Trophoblast cell (in vitro differentiated cells and primary cell): ENCODE measurements around the gene SS18L1.
A peak's percentile ranks its signal among the peaks of the same experiment; 100 is the strongest.

ENCODE experiments used
- DNase-seq, 2 donors: peaks; one replicate each; pipeline ENCODE4 v3.0.0-alpha.2; 2016
- H2AFZ ChIP-seq: 2 replicates; pipeline ENCODE4 v1.6.1; 2013; ENCODE audit warnings: low read length, moderate library complexity, mild to moderate bottlenecking; ENCODE audit not compliant: insufficient read depth, poor library complexity
- H2AK5ac ChIP-seq: 2 replicates; pipeline ENCODE4 v1.6.1; 2013; ENCODE audit warnings: mild to moderate bottlenecking, low read length
- H2BK120ac ChIP-seq: 2 replicates; pipeline ENCODE4 v1.6.1; 2013; ENCODE audit warnings: low read length, mild to moderate bottlenecking, moderate library complexity; ENCODE audit not compliant: insufficient read depth, poor library complexity
- H2BK12ac ChIP-seq: 2 replicates; pipeline ENCODE4 v1.6.1; 2013; ENCODE audit warnings: mild to moderate bottlenecking, low read length, moderate library complexity
- H2BK5ac ChIP-seq: 2 replicates; pipeline ENCODE4 v1.6.1; 2013; ENCODE audit warnings: low read length, low read depth, moderate library complexity, mild to moderate bottlenecking; ENCODE audit not compliant: poor library complexity
- H3K14ac ChIP-seq: 2 replicates; pipeline ENCODE4 v1.6.1; 2013; ENCODE audit warnings: mild to moderate bottlenecking, low read length
- H3K18ac ChIP-seq: 2 replicates; pipeline ENCODE4 v1.6.1; 2013; ENCODE audit warnings: mild to moderate bottlenecking, low read length
- H3K23ac ChIP-seq: 2 replicates; pipeline ENCODE4 v1.6.1; 2013; ENCODE audit warnings: low read length
- H3K27ac ChIP-seq: 2 replicates; pipeline ENCODE4 v1.5.1; 2013; ENCODE audit warnings: low read depth, mild to moderate bottlenecking, inconsistent platforms, low read length, moderate library complexity
- H3K27me3 ChIP-seq: 2 replicates; pipeline ENCODE4 v1.6.1; 2013; ENCODE audit warnings: inconsistent platforms, mild to moderate bottlenecking, low read length, moderate library complexity; ENCODE audit not compliant: insufficient read depth
- H3K36me3 ChIP-seq, 2 experiments: 1 replicate in 1 of 2; 2 replicates in 1 of 2; pipeline ENCODE4 v1.6.1; 2013; ENCODE audit warnings: low read length in 2 of 2, mild to moderate bottlenecking in 2 of 2, moderate library complexity in 1 of 2; ENCODE audit not compliant: insufficient read depth in 2 of 2, control insufficient read depth in 1 of 2
- H3K4ac ChIP-seq: 2 replicates; pipeline ENCODE4 v1.6.1; 2013; ENCODE audit warnings: low read depth, mild to moderate bottlenecking, low read length, moderate library complexity
- H3K4me1 ChIP-seq, 2 experiments: 1 replicate in 1 of 2; 2 replicates in 1 of 2; pipeline ENCODE4 v1.6.1; 2013; ENCODE audit warnings: low read length in 2 of 2, mild to moderate bottlenecking in 2 of 2, moderate library complexity in 1 of 2; ENCODE audit not compliant: insufficient read depth in 2 of 2, control insufficient read depth in 1 of 2
- H3K4me2 ChIP-seq: 2 replicates; pipeline ENCODE4 v1.6.1; 2013; ENCODE audit warnings: inconsistent platforms, mild to moderate bottlenecking, low read length, moderate library complexity
- H3K4me3 ChIP-seq: 2 replicates; pipeline ENCODE4 v1.5.1; 2013; ENCODE audit warnings: mild to moderate bottlenecking, low read depth, low read length, inconsistent platforms
- H3K79me1 ChIP-seq: one replicate; pipeline ENCODE4 v1.6.1; 2013; ENCODE audit warnings: low read length
- H3K79me2 ChIP-seq: 2 replicates; pipeline ENCODE4 v1.6.1; 2013; ENCODE audit warnings: low read length, mild to moderate bottlenecking; ENCODE audit not compliant: control insufficient read depth, insufficient read depth, poor library complexity
- H3K9ac ChIP-seq: 2 replicates; pipeline ENCODE4 v1.6.1; 2013; ENCODE audit warnings: mild to moderate bottlenecking, low read length
- H3K9me3 ChIP-seq: 2 replicates; pipeline ENCODE4 v1.6.1; 2013; ENCODE audit warnings: low read depth, mild to moderate bottlenecking, control low read depth, inconsistent platforms, low read length; ENCODE audit not compliant: insufficient read depth
- H4K12ac ChIP-seq: 2 replicates; pipeline ENCODE4 v1.6.1; 2013; ENCODE audit warnings: low read depth, mild to moderate bottlenecking, low read length, moderate library complexity
- H4K8ac ChIP-seq: 2 replicates; pipeline ENCODE4 v1.6.1; 2013; ENCODE audit warnings: low read depth, mild to moderate bottlenecking, low read length, moderate library complexity
- H4K91ac ChIP-seq: one replicate; pipeline ENCODE4 v1.6.1; 2013; ENCODE audit warnings: low read depth, mild to moderate bottlenecking, low read length, moderate library complexity
- WGBS: extraction: QIAGEN DNeasy Blood & Tissue Kit; methylation state at CpG from one replicate; pipeline ENCODE4 v1.1.7; 2013; ENCODE audit warnings: missing lambda C conversion rate; ENCODE audit not compliant: insufficient read length, insufficient coverage; ENCODE audit errors: extremely low coverage; 5-methylcytosine and 5-hydroxymethylcytosine counted together

Gene SS18L1

DNA sequence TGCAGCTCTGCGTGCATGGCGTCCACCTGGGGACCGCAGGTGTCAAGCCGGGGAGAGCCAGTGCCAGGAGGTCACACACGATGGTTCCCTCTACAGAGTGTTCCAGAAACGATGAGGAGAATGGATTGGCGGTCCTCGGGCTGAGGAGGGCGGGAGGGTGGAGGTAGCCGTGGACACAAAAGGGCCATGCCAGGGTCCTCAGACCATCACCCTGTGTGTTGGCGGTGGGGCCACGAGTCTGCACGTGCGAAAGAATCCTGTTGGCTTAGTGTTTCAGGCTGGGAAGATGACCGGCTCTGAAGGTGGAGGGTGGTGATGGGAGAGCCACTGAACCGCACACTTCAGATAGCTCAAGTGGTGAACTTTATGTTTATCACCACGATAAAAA, 62.8 kb downstream of the SS18L1 start:
- no CpG with 5 or more reads among the region's 17 CpGs for WGBS
- Histone ChIP-seq H2BK120ac (no peak overlapping the region), H3K27ac (no peak overlapping the region), H3K14ac (no peak overlapping the region), H3K27me3 (no peaks in the 10 kb centered on the region), H3K79me1 (no peaks in the 10 kb centered on the region), H4K91ac (no peak overlapping the region), H3K18ac (no peak overlapping the region), H2AK5ac (no peak overlapping the region), H3K4ac (no peak overlapping the region), H4K12ac (no peak overlapping the region), H3K23ac (no peak overlapping the region), H2BK12ac (no peak overlapping the region), H3K4me3 (no peak overlapping the region), H4K8ac (no peak overlapping the region), H3K4me1 (no peaks in the 10 kb centered on the region), H2BK5ac (no peak overlapping the region), H3K9ac (no peak overlapping the region), H3K79me2 (no peaks in the 10 kb centered on the region), H2AFZ (no peak overlapping the region), H3K4me2 (no peak overlapping the region), H3K36me3 (peaks cover 13 to 14% of the 10 kb centered on the region in 2 experiments), H3K9me3 (peaks cover 3% of the 10 kb centered on the region)
- no peak for DNase-seq

DNA sequence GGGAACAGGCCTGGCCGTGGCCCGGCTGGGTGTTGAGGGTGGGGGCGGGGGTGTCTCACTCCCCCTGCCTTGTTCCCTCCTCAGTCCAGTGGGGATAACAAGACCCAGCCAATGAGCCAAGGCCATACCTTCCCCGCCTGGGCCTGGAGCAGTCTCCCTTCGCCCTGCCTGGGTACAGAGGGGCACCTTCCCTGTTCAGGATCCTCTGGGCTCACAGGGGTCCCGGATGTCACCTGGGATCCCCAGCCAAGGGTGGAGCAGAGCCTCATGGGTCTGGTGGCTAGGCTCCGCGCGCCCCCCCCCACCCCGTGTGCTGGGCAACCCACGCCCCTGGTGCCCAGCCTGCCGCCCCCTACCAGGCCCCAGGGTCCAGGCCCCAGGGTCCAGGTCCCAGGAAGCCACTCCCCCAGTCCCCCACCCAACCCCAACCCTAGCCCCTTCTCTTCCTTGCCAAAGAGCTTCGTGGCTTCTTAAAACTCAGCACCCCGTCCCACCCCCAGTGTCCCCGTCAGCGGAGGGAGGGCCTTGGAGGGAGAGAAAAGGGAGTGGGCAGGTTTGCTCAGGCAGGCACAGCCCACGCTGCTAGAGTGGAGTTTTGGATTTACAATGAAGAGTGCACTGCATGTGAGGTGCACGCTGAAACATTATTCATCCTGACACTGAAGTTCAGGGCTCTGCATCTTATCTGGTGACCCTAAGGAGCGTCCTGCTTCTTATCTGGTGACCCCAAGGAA, 64.7 kb downstream of the SS18L1 start:
- H3K36me3 ChIP-seq: peaks cover 0 to 2% of the 10 kb centered on the region in 2 experiments
- no peak overlapping the region for H4K8ac ChIP-seq
- H3K79me1 ChIP-seq: no peaks in the 10 kb centered on the region
- DNase-seq: no peak
- H3K27me3 ChIP-seq: no peaks in the 10 kb centered on the region
- H3K4ac ChIP-seq: no peak overlapping the region
- WGBS: no CpG with 5 or more reads among the region's 19 CpGs
- no peak overlapping the region for H2BK5ac ChIP-seq
- no peak overlapping the region for H3K27ac ChIP-seq
- H3K18ac ChIP-seq: no peak overlapping the region
- no peak overlapping the region for H4K91ac ChIP-seq
- no peak overlapping the region for H2BK120ac ChIP-seq
- H4K12ac ChIP-seq: no peak overlapping the region
- H2AK5ac ChIP-seq: no peak overlapping the region
- H3K14ac ChIP-seq: no peak overlapping the region
- H2AFZ ChIP-seq: no peak overlapping the region
- H3K23ac ChIP-seq: no peak overlapping the region
- no peak overlapping the region for H2BK12ac ChIP-seq
- H3K4me1 ChIP-seq: no peaks in the 10 kb centered on the region
- H3K9ac ChIP-seq: no peak overlapping the region
- H3K4me3 ChIP-seq: no peak overlapping the region
- H3K79me2 ChIP-seq: no peaks in the 10 kb centered on the region
- peaks cover 3% of the 10 kb centered on the region for H3K9me3 ChIP-seq
- no peak overlapping the region for H3K4me2 ChIP-seq

DNA sequence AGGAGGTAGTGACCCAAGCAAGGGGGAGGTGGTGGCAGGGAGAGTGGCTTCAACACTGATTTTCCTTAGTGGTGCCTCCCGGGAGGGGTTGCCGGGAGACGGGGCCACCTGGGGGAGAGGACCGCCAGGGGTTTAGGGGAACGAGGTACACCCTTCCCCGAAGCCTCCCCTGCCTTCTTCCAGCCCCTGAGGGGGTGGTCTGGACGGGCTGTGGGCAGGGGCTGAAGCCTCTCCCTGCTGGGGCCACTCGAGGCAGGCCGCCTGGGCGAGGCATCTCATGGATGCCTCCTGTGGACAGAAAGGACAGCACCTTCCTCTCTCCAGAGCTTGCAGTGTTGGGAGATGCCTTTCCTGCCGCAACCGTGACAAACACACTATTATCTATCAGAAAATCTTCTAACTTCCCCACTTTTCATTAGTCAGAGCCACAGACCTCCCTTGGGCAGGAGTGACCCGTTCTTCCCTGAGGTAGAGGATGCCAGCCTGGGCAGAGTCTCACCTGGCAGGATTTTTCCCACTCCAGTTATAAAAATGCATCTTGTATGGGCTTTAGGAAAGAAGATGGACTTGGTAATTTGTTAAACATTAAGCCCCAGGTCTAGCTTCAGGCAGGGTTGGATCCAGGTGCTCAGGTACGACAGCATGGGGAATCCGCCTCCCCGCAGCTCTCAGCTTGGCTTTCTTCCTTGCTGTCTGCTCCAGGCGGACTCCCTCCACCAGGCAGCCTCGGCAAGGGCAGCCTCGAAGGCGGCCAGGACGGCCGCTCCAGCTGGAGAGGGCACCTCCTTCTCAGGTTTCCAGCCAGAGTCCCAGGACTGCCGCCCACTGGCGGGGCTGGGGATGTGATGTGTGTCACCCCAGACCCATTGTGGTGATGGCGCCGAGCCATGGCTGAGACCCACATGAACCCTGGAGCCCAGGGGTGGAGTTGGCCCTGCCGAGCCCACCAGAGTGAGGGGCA, 65.5 kb downstream of the SS18L1 start:
- no peaks in the 10 kb centered on the region for H3K4me1 ChIP-seq
- no peak overlapping the region for H3K4ac ChIP-seq
- peaks cover 3% of the 10 kb centered on the region for H3K9me3 ChIP-seq
- no peak overlapping the region for H3K9ac ChIP-seq
- no peak overlapping the region for H3K4me3 ChIP-seq
- H2AFZ ChIP-seq: no peak overlapping the region
- H3K36me3 ChIP-seq: no peaks in the 10 kb centered on the region
- no peak overlapping the region for H2BK5ac ChIP-seq
- H4K91ac ChIP-seq: no peak overlapping the region
- no peaks in the 10 kb centered on the region for H3K27me3 ChIP-seq
- H3K27ac ChIP-seq: no peak overlapping the region
- H2BK12ac ChIP-seq: no peak overlapping the region
- H3K18ac ChIP-seq: no peak overlapping the region
- peak; percentile 82 to 83 for DNase-seq
- H3K79me1 ChIP-seq: no peaks in the 10 kb centered on the region
- H3K23ac ChIP-seq: no peak overlapping the region
- no peak overlapping the region for H3K14ac ChIP-seq
- no peak overlapping the region for H2BK120ac ChIP-seq
- WGBS: no CpG with 5 or more reads among the region's 27 CpGs
- H3K79me2 ChIP-seq: no peaks in the 10 kb centered on the region
- H2AK5ac ChIP-seq: no peak overlapping the region
- no peak overlapping the region for H4K8ac ChIP-seq
- H3K4me2 ChIP-seq: no peak overlapping the region
- no peak overlapping the region for H4K12ac ChIP-seq

DNA sequence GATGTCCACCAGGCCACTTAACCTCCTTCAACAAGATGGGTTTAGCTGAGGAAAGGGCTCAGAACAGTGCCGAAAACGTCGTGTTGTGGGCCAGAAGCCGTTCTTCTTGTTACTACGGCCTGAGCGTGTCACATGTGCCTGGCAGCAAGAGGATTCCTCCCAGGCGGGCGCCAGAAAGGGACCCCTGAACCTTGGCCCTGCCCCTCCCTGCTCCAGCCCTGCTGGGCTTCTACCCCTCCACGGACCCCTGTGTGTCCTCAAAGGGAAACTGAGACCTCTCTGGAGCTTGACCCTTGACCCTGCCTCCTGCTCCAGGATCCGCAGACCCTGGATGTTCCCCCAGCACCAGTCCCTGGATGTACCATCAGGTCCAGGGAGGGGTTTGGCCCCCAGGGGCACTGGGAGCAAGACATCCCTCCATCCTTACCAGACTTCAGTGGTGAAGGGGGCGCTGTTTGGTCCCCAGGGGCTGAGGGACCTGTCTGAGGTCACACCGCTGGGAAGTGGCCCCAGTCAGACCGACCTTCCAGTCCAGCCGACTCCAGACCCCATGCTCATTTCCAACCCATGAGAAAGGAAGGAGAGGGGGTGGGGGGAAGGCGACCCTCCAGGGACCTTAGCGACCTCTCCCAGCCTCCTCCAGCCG, 66.4 kb downstream of the SS18L1 start:
- Histone ChIP-seq H2BK120ac (no peak overlapping the region), H3K18ac (no peak overlapping the region), H2BK12ac (no peak overlapping the region), H3K4me3 (no peak overlapping the region), H2BK5ac (no peak overlapping the region), H3K27ac (no peak overlapping the region), H4K8ac (no peak overlapping the region), H3K4ac (no peak overlapping the region), H3K27me3 (no peaks in the 10 kb centered on the region), H3K9ac (no peak overlapping the region), H3K79me2 (no peaks in the 10 kb centered on the region), H4K12ac (no peak overlapping the region), H3K4me2 (no peak overlapping the region), H3K14ac (no peak overlapping the region), H3K9me3 (peaks cover 3% of the 10 kb centered on the region), H3K23ac (no peak overlapping the region), H3K4me1 (no peaks in the 10 kb centered on the region), H3K36me3 (no peaks in the 10 kb centered on the region), H2AFZ (no peak overlapping the region), H2AK5ac (no peak overlapping the region), H4K91ac (no peak overlapping the region), H3K79me1 (no peaks in the 10 kb centered on the region)
- WGBS: no CpG with 5 or more reads among the region's 17 CpGs
- DNase-seq: no peak
